ENCODE results near the gene FAM50B. TPM values are rescaled to one million over a fixed set of nuclear protein-coding genes. Genes with fewer than 3 reads are reported as not detected.

Gene FAM50B
- total and polyA plus RNA-seq, 2 experiments from 2014 or later, result 4.4 to 4.8 TPM

DNA sequence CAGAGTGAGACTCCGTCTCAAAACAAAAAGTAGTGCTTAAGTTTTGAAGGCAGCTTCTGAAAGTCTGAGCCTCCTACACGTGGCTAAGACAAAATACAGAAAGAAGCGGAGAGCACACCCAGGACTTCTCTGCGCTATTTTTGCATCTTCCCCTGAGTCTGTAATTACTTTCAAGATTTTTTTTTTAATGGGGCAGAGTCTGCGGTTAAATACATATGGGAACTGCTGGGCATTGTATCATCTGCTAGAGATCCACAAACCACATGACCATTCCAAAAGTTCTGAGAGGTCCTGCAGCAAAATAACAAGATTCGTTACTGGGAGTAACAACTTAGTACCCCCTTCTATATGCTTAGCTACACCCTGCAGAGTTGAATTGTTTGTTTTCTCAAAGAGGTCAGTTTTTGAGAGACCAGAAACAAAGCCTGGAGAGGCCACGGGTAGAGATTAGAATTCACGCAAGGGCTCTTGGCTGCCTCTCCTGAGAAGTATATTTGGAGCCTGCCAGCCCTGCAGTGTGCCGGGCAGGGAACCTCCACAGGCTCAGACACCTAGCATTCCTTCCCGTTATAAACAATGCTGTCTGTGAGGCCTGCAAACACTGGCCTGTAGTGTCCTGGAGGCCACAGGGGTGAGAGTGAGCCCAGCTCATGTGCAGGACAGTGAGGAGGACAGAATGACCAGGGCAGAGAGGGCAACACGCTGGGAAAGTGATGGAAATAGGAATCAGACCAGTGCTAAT, 48.2 kb upstream of the FAM50B start:
- DNase-seq (ENCODE audit: low spot score), result no peak
- Mint-ChIP-seq H3K36me3 (ENCODE audit: low read depth) (no peaks in the 10 kb centered on the region), H3K4me3 (no peak overlapping the region), H3K27ac (no peak overlapping the region), H3K27me3 (ENCODE audit: insufficient read depth, low read depth, poor library complexity) (peaks cover 4% of the 10 kb centered on the region), H3K4me1 (peaks cover 15% of the 10 kb centered on the region), H3K9me3 (no peaks in the 10 kb centered on the region)
- Histone ChIP-seq H4K20me1 (replicated peaks; ENCODE audit: insufficient read depth) (no peaks in the 10 kb centered on the region), H3F3A (replicated peaks; ENCODE audit: low read depth) (no peaks in the 10 kb centered on the region), H2AFZ (no peak overlapping the region), H3K36me3 (ENCODE audit: insufficient read depth) (no peaks in the 10 kb centered on the region), H3K4me1 (ENCODE audit: insufficient read depth) (peaks cover 3% of the 10 kb centered on the region; the same call in 1 of the 2 replicates), H3K4me3 (no peak overlapping the region), H3K9me2 (ENCODE audit: insufficient read depth) (no peaks in the 10 kb centered on the region), H3K27ac (ENCODE audit: low read depth) (no peak overlapping the region), H3K79me2 (replicated peaks; ENCODE audit: insufficient read depth) (no peaks in the 10 kb centered on the region), H3K4me2 (no peak overlapping the region), H3K27me3 (ENCODE audit: insufficient read depth) (no peaks in the 10 kb centered on the region)
- ATAC-seq, result peak; percentile 83
- no peak for TF ChIP-seq JUNB (IDR thresholded peaks at IDR 0.05; ENCODE audit: unreplicated experiment)

DNA sequence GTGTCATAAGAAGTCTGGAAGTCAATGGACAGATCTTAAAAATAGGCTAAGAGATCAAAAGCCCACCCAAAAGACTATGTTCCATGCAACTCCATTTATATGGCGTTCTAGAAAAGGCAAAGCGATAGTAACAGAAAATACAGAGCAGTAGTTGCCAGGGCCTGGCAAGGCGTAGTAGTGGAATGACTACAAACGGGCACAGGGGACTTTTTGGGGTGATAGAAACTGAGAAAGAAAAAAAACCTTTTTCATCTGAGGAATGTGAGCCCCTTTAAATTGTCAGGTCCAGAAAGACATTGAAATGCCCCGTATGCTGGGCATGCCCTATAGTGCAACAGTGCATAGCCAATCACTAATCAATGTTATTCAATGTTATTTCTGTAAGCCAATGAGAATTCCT, 47.2 kb upstream of the FAM50B start:
- H3K4me2 ChIP-seq, result no peak overlapping the region
- H3K4me1 ChIP-seq (ENCODE audit: insufficient read depth), result peaks cover 3% of the 10 kb centered on the region; the same call in 1 of the 2 replicates
- H3K79me2 ChIP-seq (replicated peaks; ENCODE audit: insufficient read depth), result no peaks in the 10 kb centered on the region
- no peaks in the 10 kb centered on the region for H3K9me2 ChIP-seq (ENCODE audit: insufficient read depth)
- H4K20me1 ChIP-seq (replicated peaks; ENCODE audit: insufficient read depth), result no peaks in the 10 kb centered on the region
- no peak overlapping the region for H3K4me3 ChIP-seq
- no peaks in the 10 kb centered on the region for H3K36me3 Mint-ChIP-seq (ENCODE audit: low read depth)
- no peak overlapping the region for H3K27ac Mint-ChIP-seq
- no peak overlapping the region for H2AFZ ChIP-seq
- no peaks in the 10 kb centered on the region for H3K27me3 ChIP-seq (ENCODE audit: insufficient read depth)
- peaks cover 6% of the 10 kb centered on the region for H3K27me3 Mint-ChIP-seq (ENCODE audit: insufficient read depth, low read depth, poor library complexity)
- H3K4me1 Mint-ChIP-seq, result peaks cover 15% of the 10 kb centered on the region
- DNase-seq (ENCODE audit: low spot score) (no peak), ATAC-seq (no peak)
- H3K4me3 Mint-ChIP-seq, result no peak overlapping the region
- H3F3A ChIP-seq (replicated peaks; ENCODE audit: low read depth), result no peaks in the 10 kb centered on the region
- H3K27ac ChIP-seq (ENCODE audit: low read depth), result no peak overlapping the region
- H3K36me3 ChIP-seq (ENCODE audit: insufficient read depth), result no peaks in the 10 kb centered on the region
- H3K9me3 Mint-ChIP-seq, result no peaks in the 10 kb centered on the region
- TF ChIP-seq, protein P1, sequence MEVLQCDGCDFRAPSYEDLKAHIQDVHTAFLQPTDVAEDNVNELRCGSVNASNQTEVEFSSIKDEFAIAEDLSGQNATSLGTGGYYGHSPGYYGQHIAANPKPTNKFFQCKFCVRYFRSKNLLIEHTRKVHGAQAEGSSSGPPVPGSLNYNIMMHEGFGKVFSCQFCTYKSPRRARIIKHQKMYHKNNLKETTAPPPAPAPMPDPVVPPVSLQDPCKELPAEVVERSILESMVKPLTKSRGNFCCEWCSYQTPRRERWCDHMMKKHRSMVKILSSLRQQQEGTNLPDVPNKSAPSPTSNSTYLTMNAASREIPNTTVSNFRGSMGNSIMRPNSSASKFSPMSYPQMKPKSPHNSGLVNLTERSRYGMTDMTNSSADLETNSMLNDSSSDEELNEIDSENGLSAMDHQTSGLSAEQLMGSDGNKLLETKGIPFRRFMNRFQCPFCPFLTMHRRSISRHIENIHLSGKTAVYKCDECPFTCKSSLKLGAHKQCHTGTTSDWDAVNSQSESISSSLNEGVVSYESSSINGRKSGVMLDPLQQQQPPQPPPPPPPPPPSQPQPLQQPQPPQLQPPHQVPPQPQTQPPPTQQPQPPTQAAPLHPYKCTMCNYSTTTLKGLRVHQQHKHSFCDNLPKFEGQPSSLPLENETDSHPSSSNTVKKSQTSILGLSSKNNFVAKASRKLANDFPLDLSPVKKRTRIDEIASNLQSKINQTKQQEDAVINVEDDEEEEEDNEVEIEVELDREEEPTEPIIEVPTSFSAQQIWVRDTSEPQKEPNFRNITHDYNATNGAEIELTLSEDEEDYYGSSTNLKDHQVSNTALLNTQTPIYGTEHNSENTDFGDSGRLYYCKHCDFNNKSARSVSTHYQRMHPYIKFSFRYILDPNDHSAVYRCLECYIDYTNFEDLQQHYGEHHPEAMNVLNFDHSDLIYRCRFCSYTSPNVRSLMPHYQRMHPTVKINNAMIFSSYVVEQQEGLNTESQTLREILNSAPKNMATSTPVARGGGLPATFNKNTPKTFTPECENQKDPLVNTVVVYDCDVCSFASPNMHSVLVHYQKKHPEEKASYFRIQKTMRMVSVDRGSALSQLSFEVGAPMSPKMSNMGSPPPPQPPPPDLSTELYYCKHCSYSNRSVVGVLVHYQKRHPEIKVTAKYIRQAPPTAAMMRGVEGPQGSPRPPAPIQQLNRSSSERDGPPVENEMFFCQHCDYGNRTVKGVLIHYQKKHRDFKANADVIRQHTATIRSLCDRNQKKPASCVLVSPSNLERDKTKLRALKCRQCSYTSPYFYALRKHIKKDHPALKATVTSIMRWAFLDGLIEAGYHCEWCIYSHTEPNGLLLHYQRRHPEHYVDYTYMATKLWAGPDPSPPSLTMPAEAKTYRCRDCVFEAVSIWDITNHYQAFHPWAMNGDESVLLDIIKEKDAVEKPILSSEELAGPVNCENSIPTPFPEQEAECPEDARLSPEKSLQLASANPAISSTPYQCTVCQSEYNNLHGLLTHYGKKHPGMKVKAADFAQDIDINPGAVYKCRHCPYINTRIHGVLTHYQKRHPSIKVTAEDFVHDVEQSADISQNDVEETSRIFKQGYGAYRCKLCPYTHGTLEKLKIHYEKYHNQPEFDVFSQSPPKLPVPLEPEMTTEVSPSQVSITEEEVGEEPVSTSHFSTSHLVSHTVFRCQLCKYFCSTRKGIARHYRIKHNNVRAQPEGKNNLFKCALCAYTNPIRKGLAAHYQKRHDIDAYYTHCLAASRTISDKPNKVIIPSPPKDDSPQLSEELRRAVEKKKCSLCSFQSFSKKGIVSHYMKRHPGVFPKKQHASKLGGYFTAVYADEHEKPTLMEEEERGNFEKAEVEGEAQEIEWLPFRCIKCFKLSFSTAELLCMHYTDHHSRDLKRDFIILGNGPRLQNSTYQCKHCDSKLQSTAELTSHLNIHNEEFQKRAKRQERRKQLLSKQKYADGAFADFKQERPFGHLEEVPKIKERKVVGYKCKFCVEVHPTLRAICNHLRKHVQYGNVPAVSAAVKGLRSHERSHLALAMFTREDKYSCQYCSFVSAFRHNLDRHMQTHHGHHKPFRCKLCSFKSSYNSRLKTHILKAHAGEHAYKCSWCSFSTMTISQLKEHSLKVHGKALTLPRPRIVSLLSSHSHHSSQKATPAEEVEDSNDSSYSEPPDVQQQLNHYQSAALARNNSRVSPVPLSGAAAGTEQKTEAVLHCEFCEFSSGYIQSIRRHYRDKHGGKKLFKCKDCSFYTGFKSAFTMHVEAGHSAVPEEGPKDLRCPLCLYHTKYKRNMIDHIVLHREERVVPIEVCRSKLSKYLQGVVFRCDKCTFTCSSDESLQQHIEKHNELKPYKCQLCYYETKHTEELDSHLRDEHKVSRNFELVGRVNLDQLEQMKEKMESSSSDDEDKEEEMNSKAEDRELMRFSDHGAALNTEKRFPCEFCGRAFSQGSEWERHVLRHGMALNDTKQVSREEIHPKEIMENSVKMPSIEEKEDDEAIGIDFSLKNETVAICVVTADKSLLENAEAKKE (CRISPR knock-in tag; IDR thresholded peaks at IDR 0.05), result no peak
- TF ChIP-seq ZNF331 (CRISPR knock-in tag; IDR thresholded peaks at IDR 0.05; ENCODE audit: low read depth) (no peak), ZNF114 (CRISPR knock-in tag; IDR thresholded peaks at IDR 0.05) (no peak), EZH2 (IDR thresholded peaks at IDR 0.05; ENCODE audit: low read depth, unreplicated experiment) (no peak), EZH2phosphoT487 (IDR thresholded peaks at IDR 0.05; ENCODE audit: unreplicated experiment) (no peak), STAT1 (IDR thresholded peaks at IDR 0.05; ENCODE audit: unreplicated experiment) (no peak), JUNB (IDR thresholded peaks at IDR 0.05; ENCODE audit: unreplicated experiment) (no peak), NANOG (IDR thresholded peaks at IDR 0.05; ENCODE audit: borderline replicate concordance) (no peak), CREB1 (CRISPR knock-in tag; IDR thresholded peaks at IDR 0.05; ENCODE audit: low read depth) (no peak)
- TF ChIP-seq, protein P2, sequence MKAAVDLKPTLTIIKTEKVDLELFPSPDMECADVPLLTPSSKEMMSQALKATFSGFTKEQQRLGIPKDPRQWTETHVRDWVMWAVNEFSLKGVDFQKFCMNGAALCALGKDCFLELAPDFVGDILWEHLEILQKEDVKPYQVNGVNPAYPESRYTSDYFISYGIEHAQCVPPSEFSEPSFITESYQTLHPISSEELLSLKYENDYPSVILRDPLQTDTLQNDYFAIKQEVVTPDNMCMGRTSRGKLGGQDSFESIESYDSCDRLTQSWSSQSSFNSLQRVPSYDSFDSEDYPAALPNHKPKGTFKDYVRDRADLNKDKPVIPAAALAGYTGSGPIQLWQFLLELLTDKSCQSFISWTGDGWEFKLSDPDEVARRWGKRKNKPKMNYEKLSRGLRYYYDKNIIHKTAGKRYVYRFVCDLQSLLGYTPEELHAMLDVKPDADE (IDR thresholded peaks at IDR 0.05), result no peak
- TF ChIP-seq, protein P3, sequence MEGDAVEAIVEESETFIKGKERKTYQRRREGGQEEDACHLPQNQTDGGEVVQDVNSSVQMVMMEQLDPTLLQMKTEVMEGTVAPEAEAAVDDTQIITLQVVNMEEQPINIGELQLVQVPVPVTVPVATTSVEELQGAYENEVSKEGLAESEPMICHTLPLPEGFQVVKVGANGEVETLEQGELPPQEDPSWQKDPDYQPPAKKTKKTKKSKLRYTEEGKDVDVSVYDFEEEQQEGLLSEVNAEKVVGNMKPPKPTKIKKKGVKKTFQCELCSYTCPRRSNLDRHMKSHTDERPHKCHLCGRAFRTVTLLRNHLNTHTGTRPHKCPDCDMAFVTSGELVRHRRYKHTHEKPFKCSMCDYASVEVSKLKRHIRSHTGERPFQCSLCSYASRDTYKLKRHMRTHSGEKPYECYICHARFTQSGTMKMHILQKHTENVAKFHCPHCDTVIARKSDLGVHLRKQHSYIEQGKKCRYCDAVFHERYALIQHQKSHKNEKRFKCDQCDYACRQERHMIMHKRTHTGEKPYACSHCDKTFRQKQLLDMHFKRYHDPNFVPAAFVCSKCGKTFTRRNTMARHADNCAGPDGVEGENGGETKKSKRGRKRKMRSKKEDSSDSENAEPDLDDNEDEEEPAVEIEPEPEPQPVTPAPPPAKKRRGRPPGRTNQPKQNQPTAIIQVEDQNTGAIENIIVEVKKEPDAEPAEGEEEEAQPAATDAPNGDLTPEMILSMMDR (conservative IDR thresholded peaks at IDR 0.05; ENCODE audit: low read depth in 2 of 2), result no peak

Measured in GM23338 (cell line).